Measurements from ENCODE around the gene ARFRP1. TPM values are rescaled to one million over a fixed set of nuclear protein-coding genes. Genes with fewer than 3 reads are reported as not detected.

Gene ARFRP1
- total RNA-seq, 4 donors from 2014 or later = 46.2 to 75.4 (median 56.2) TPM

GRCh38 chr20:63664143-63664851 is 43.5 kb downstream of the ARFRP1 start:
- H3K36me3 ChIP-seq = peaks cover 0 to 10% (median 0%) of the 10 kb centered on the region in 4 donors

GRCh38 chr20:63663332-63664066 is 44.3 kb downstream of the ARFRP1 start:
- intact Hi-C loops (cut with DNase I; ENCODE audit: low total_unique reads) (no loop called here), in situ Hi-C loops (cut with MboI; ENCODE audit: low pct_ligation_motif_present in 1 of 4, low pct_unique_long_range_greater_than_20kb in 1 of 4, low sequenced_read_pairs in 3 of 4) (no loop called here)
- H3K4me3 ChIP-seq = no peak overlapping the region
- TF ChIP-seq POLR2AphosphoS5 (IDR thresholded peaks at IDR 0.05) = no peak
- TF ChIP-seq EP300 (IDR thresholded peaks at IDR 0.05; ENCODE audit: low read depth) = no peak
- TF ChIP-seq CTCF (IDR thresholded peaks at IDR 0.05) = no peak
- no peak for TF ChIP-seq POLR2A (IDR thresholded peaks at IDR 0.05)
- peaks cover 6 to 9% (median 7%) of the 10 kb centered on the region in 4 donors for H3K4me1 ChIP-seq
- WGBS, 2 donors (ENCODE audit: low coverage in 1 of 2) = 89% methylated on average over 24 of the region's 26 CpGs; no CpG with 5 or more reads in 1 of the 2 donors
- H3K36me3 ChIP-seq = peaks cover 0 to 7% (median 0%) of the 10 kb centered on the region in 4 donors
- H3K9me3 ChIP-seq = no peaks in the 10 kb centered on the region
- DNase-seq = no peak
- no peaks in the 10 kb centered on the region for H3K27me3 ChIP-seq
- no peak overlapping the region for H3K27ac ChIP-seq

More at GRCh38 chr20:63664143-63664851, 43.5 kb downstream of the ARFRP1 start:
- no peak for DNase-seq
- in situ Hi-C loops (cut with MboI; ENCODE audit: low pct_ligation_motif_present in 1 of 4, low pct_unique_long_range_greater_than_20kb in 1 of 4, low sequenced_read_pairs in 3 of 4) = no loop called here
- 91% methylated on average over 18 of the region's 22 CpGs; no CpG with 5 or more reads in 1 of the 2 donors for WGBS, 2 donors (ENCODE audit: low coverage in 1 of 2)
- H3K27ac ChIP-seq = no peak overlapping the region
- peaks cover 3 to 4% (median 4%) of the 10 kb centered on the region in 4 donors for H3K4me1 ChIP-seq
- TF ChIP-seq EP300 (IDR thresholded peaks at IDR 0.05; ENCODE audit: low read depth) (no peak), POLR2AphosphoS5 (IDR thresholded peaks at IDR 0.05) (no peak), CTCF (IDR thresholded peaks at IDR 0.05) (no peak), POLR2A (IDR thresholded peaks at IDR 0.05) (no peak)
- no peak overlapping the region for H3K4me3 ChIP-seq
- no peaks in the 10 kb centered on the region for H3K9me3 ChIP-seq
- H3K27me3 ChIP-seq = no peaks in the 10 kb centered on the region
- intact Hi-C loops (cut with DNase I; ENCODE audit: low total_unique reads) = no loop called here

GRCh38 chr20:63662813-63663189 is 45.0 kb downstream of the ARFRP1 start:
- Histone ChIP-seq H3K27me3 (no peaks in the 10 kb centered on the region), H3K4me1 (peaks cover 6 to 11% (median 8%) of the 10 kb centered on the region in 4 donors), H3K9me3 (no peaks in the 10 kb centered on the region), H3K27ac (no peak overlapping the region), H3K36me3 (peaks cover 0 to 7% (median 0%) of the 10 kb centered on the region in 4 donors), H3K4me3 (no peak overlapping the region)
- TF ChIP-seq POLR2AphosphoS5 (IDR thresholded peaks at IDR 0.05) (no peak), POLR2A (IDR thresholded peaks at IDR 0.05) (no peak), EP300 (IDR thresholded peaks at IDR 0.05; ENCODE audit: low read depth) (no peak), CTCF (IDR thresholded peaks at IDR 0.05) (no peak)
- in situ Hi-C loops (cut with MboI; ENCODE audit: low pct_ligation_motif_present in 1 of 4, low pct_unique_long_range_greater_than_20kb in 1 of 4, low sequenced_read_pairs in 3 of 4) = no loop called here
- intact Hi-C loops (cut with DNase I; ENCODE audit: low total_unique reads) = no loop called here
- DNase-seq = no peak
- WGBS, 2 donors (ENCODE audit: low coverage in 1 of 2) = 84% methylated on average over 9 of the region's 9 CpGs; no CpG with 5 or more reads in 1 of the 2 donors

Data from transverse colon (tissue), 4 donors.